PC-3 (cell line): ENCODE measurements around the gene SMG6. TPM values are rescaled to one million over a fixed set of nuclear protein-coding genes. Genes with fewer than 3 reads are reported as not detected.

ENCODE experiments used
- ATAC-seq: fragments of 200-7000 bp; cut with Tn5 transposase; 2 replicates; pipeline ENCODE4 v1.9.1; 2020; ENCODE audit warnings: mild to moderate bottlenecking, moderate library complexity
- BruUV-seq: library from RNA; stranded (reverse); fragments of 400-500 nt; replicated peaks from 2 replicates; lab custom pipeline; 2021; lab: Mats Ljungman, UMichigan
- CTCF ChIA-PET: fragments of 300-600 bp; sonication (Branson Sonifier 250); formaldehyde crosslinking; loops from one replicate; lab custom pipeline; 2022; ENCODE audit warnings: antibody characterized with exemption; lab: Charles Lee
- POLR2A ChIA-PET: fragments of 300-600 bp; sonication (Branson Sonifier 250); formaldehyde crosslinking; loops from one replicate; lab custom pipeline; 2022; ENCODE audit warnings: antibody characterized with exemption; ENCODE audit not compliant: unreplicated experiment; lab: Charles Lee
- DNase-seq: peaks from one replicate; pipeline ENCODE4 v3.0.0-alpha.2; 2015
- H2AFZ ChIP-seq: fragments of 300-600 bp; sonication (generic); 2 replicates; pipeline ENCODE4 v1.6.0; 2016; ENCODE audit warnings: antibody characterized with exemption, low read length
- H3F3A ChIP-seq: fragments of 300-600 bp; sonication (generic); one replicate; pipeline ENCODE4 v1.6.0; 2017; ENCODE audit warnings: antibody characterized with exemption, low read length, control low read depth, mild to moderate bottlenecking; ENCODE audit not compliant: unreplicated experiment
- H3K27ac ChIP-seq: fragments of 300-600 bp; sonication (generic); 2 replicates; pipeline ENCODE4 v1.5.1; 2016; ENCODE audit warnings: mild to moderate bottlenecking, low read length
- H3K27me3 ChIP-seq: fragments of 300-600 bp; sonication (generic); 2 replicates; pipeline ENCODE4 v1.6.1; 2016; ENCODE audit warnings: low read length, mixed read lengths
- H3K36me3 ChIP-seq: fragments of 300-600 bp; sonication (generic); 2 replicates; pipeline ENCODE4 v1.6.1; 2016; ENCODE audit warnings: low read depth, mixed run types, low read length, mixed read lengths
- H3K4me1 ChIP-seq: fragments of 300-600 bp; sonication (generic); 2 replicates; pipeline ENCODE4 v1.5.1; 2016; ENCODE audit warnings: low read length; ENCODE audit not compliant: insufficient read depth
- H3K4me2 ChIP-seq: fragments of 300-600 bp; sonication (generic); 2 replicates; pipeline ENCODE4 v1.6.0; 2016; ENCODE audit warnings: low read length
- H3K4me3 ChIP-seq: fragments of 300-600 bp; sonication (generic); 2 replicates; pipeline ENCODE4 v1.5.1; 2016; ENCODE audit warnings: mild to moderate bottlenecking, low read length, mixed read lengths
- H3K79me2 ChIP-seq: fragments of 300-600 bp; sonication (generic); 2 replicates; pipeline ENCODE4 v1.6.1; 2017; ENCODE audit warnings: low read length, mixed read lengths
- H3K9ac ChIP-seq: fragments of 300-600 bp; sonication (generic); 2 replicates; pipeline ENCODE4 v1.6.0; 2016; ENCODE audit warnings: mild to moderate bottlenecking, low read length
- H3K9me2 ChIP-seq: fragments of 300-600 bp; sonication (generic); replicated peaks from 2 replicates; pipeline ENCODE4 v1.6.1; 2016; ENCODE audit warnings: mixed run types, low read length, mixed read lengths
- H3K9me3 ChIP-seq: fragments of 300-600 bp; sonication (generic); 2 replicates; pipeline ENCODE4 v1.6.1; 2016; ENCODE audit warnings: low read length, mixed read lengths
- H4K20me1 ChIP-seq: fragments of 300-600 bp; sonication (generic); 2 replicates; pipeline ENCODE4 v1.6.1; 2016; ENCODE audit warnings: low read length, mixed read lengths
- EZH2 ChIP-seq: fragments of 300-600 bp; sonication (generic); IDR thresholded peaks from one replicate; pipeline ENCODE4 v1.6.1; 2017; ENCODE audit warnings: antibody characterized with exemption, mild to moderate bottlenecking, low read length; ENCODE audit not compliant: unreplicated experiment
- EZH2phosphoT487 ChIP-seq: fragments of 300-600 bp; sonication (generic); IDR thresholded peaks from 2 replicates; pipeline ENCODE4 v1.6.1; 2018; ENCODE audit warnings: mild to moderate bottlenecking, antibody characterized with exemption, low read length, borderline replicate concordance
- intact Hi-C: fragments of 100-400 bp; cut with micrococcal nuclease; formaldehyde crosslinking; loops from 2 replicates; pipeline ENCODE4 v1.9.0; 2023
- total RNA-seq: library from RNA; depleted of rRNA; stranded (reverse); fragments of >200 nt; gene quantifications from 2 replicates; pipeline ENCODE4 v1.2.3, GENCODE V29; 2014
- TF ChIP-seq, protein P1 (sequence below): fragments of 300-600 bp; sonication (generic); conservative IDR thresholded peaks from 2 replicates; pipeline ENCODE4 v1.5.1; 2017; ENCODE audit warnings: antibody characterized with exemption, low read depth, mild to moderate bottlenecking, low read length

Gene SMG6
- total RNA-seq, 1 experiment from 2014 or later = 13.4 TPM

DNA sequence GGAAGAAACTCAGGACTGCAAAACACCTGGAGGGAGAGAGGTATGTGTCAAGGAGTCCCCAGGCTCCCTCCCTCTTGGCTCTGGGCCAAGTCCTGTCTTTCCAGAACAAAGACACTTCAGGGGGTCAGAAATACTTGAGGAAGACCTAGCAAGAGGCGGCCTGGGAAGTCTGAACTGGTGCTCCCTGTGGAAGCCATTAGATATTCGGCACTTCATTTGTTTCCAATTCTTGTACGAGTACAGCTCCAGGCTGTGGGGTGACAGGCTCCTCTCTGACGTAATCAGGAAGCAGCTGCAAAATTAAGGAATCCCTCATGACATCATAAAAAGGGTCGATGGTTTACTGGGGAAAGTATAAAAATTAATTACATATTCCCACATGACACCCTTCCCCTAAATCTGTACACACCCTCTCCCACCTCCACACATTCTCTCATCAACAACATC is 108.7 kb downstream of the SMG6 start:
- Histone ChIP-seq H3K79me2 (no peaks in the 10 kb centered on the region), H3K9me3 (no peaks in the 10 kb centered on the region), H4K20me1 (no peaks in the 10 kb centered on the region), H3K9me2 (no peaks in the 10 kb centered on the region), H3K36me3 (no peaks in the 10 kb centered on the region), H3K4me1 (peaks cover 35% of the 10 kb centered on the region), H3K27ac (no peak overlapping the region), H3K4me3 (no peak overlapping the region), H3K4me2 (no peak overlapping the region), H3F3A (peaks cover 3% of the 10 kb centered on the region), H3K9ac (no peak overlapping the region), H2AFZ (no peak overlapping the region), H3K27me3 (no peaks in the 10 kb centered on the region)
- BruUV-seq = no TSS peak
- CTCF ChIA-PET = no interaction called here
- TF ChIP-seq EZH2 (no peak), EZH2phosphoT487 (no peak)
- TF ChIP-seq, protein P1, sequence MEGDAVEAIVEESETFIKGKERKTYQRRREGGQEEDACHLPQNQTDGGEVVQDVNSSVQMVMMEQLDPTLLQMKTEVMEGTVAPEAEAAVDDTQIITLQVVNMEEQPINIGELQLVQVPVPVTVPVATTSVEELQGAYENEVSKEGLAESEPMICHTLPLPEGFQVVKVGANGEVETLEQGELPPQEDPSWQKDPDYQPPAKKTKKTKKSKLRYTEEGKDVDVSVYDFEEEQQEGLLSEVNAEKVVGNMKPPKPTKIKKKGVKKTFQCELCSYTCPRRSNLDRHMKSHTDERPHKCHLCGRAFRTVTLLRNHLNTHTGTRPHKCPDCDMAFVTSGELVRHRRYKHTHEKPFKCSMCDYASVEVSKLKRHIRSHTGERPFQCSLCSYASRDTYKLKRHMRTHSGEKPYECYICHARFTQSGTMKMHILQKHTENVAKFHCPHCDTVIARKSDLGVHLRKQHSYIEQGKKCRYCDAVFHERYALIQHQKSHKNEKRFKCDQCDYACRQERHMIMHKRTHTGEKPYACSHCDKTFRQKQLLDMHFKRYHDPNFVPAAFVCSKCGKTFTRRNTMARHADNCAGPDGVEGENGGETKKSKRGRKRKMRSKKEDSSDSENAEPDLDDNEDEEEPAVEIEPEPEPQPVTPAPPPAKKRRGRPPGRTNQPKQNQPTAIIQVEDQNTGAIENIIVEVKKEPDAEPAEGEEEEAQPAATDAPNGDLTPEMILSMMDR = no peak
- ATAC-seq (no peak), DNase-seq (no peak)
- POLR2A ChIA-PET = no interaction called here
- intact Hi-C loops = no loop called here

DNA sequence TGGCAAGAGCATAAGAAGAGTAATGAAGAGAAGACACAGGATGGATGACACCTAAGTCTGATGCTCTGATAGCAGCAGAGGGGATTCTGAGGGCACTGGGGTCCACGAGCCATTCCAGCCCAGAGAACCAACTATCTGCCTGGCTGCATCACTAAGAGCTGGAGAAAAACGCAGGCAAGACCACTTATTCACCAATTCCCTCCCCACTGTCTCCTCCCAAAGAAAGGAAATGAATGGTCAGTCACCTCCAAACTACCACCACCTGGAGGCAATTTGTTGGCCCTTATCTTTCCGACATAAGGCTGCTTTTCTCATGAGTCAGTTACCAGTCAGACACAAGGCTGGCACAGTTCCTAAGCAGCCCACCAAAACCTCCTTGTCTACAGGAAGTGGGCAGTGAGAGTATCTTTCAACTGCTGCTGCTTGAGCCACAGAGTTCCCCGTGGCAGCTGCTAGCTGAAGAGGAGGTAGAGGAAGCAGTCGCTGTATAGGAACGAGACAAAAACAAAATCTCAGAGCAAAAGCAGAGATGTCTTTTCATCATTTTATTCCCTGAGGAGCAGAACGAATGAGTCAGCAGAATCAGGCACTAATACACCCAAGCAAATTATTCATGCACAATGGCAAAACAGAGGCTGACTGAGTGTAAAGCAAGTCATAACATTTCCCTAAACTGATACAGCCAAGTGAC is 111.1 kb downstream of the SMG6 start:
- no peak overlapping the region for H3K4me3 ChIP-seq
- no peaks in the 10 kb centered on the region for H3K79me2 ChIP-seq
- peaks cover 3% of the 10 kb centered on the region for H3F3A ChIP-seq
- no TSS peak for BruUV-seq
- peak; percentile 88 for DNase-seq
- H3K4me1 ChIP-seq = peaks cover 41% of the 10 kb centered on the region
- CTCF ChIA-PET = no interaction called here
- no peak overlapping the region for H2AFZ ChIP-seq
- H3K9me3 ChIP-seq = no peaks in the 10 kb centered on the region
- no peaks in the 10 kb centered on the region for H4K20me1 ChIP-seq
- POLR2A ChIA-PET = no interaction called here
- no peak overlapping the region; the same call in 1 of the 2 replicates for H3K9ac ChIP-seq
- peak overlapping the region; percentile 56 for H3K4me2 ChIP-seq
- ATAC-seq = peak; percentile 54
- no peaks in the 10 kb centered on the region for H3K27me3 ChIP-seq
- H3K36me3 ChIP-seq = no peaks in the 10 kb centered on the region
- H3K27ac ChIP-seq = peak overlapping the region; percentile 75
- TF ChIP-seq EZH2phosphoT487 = no peak
- TF ChIP-seq EZH2 = no peak
- no peaks in the 10 kb centered on the region for H3K9me2 ChIP-seq
- intact Hi-C loops = no loop called here

DNA sequence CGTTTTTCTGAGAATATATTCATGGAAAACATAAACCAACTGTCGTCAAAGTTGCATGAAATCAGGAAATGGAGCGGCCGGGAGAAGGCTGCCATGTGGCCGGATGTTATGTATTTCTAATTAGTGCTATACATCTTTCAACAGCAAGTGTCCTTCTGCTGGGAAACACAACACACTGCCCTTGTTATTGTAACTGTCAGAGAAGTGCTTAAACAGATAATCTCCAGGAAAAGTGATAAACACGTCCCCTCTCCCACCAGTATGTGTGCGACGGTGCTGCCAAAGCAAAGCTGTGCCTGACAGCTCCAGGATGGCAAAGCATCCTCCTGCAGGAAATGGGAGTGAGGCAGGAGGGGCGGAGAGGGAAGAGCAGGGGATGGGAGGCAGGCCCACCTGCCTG is 111.8 kb downstream of the SMG6 start:
- Histone ChIP-seq H3K36me3 (no peaks in the 10 kb centered on the region), H2AFZ (no peak overlapping the region), H3K9ac (no peak overlapping the region), H3K27ac (peak overlapping the region; percentile 75), H3K4me2 (peak overlapping the region; percentile 56; the same call in 1 of the 2 replicates), H3K9me2 (no peaks in the 10 kb centered on the region), H3K4me1 (peaks cover 41% of the 10 kb centered on the region), H4K20me1 (no peaks in the 10 kb centered on the region), H3K79me2 (no peaks in the 10 kb centered on the region), H3F3A (peaks cover 3% of the 10 kb centered on the region), H3K9me3 (no peaks in the 10 kb centered on the region), H3K27me3 (no peaks in the 10 kb centered on the region), H3K4me3 (no peak overlapping the region)
- no TSS peak for BruUV-seq
- TF ChIP-seq, protein P1 = no peak
- no peak for TF ChIP-seq EZH2phosphoT487
- no peak for TF ChIP-seq EZH2
- intact Hi-C loops = no loop called here
- ChIA-PET POLR2A (no interaction called here), CTCF (no interaction called here)
- DNase-seq (no peak), ATAC-seq (no peak)
